GM12878 (cell line): ENCODE data around the gene ECPAS. TPM values are rescaled to one million over a fixed set of nuclear protein-coding genes. Genes with fewer than 3 reads are reported as not detected.

Experiments
- ATAC-seq: fragments of 200-7000 bp; cut with Tn5 transposase; 3 replicates; pipeline ENCODE4 v1.9.1; 2020; ENCODE audit warnings: mild to moderate bottlenecking, moderate library complexity
- BruUV-seq: library from RNA; stranded (reverse); fragments of 400-500 nt; replicated peaks from 2 replicates; lab custom pipeline; 2021; lab: Mats Ljungman, UMichigan
- CTCF ChIA-PET: fragments of 300-600 bp; sonication (Branson Sonifier 250); formaldehyde crosslinking; extraction: SDS; loops from one replicate; lab custom pipeline; 2021; ENCODE audit warnings: inconsistent platforms; lab: Yijun Ruan, JAX
- POLR2A ChIA-PET: fragments of 350-600 bp; formaldehyde crosslinking; extraction: SDS; loops from one replicate; lab custom pipeline; 2021; ENCODE audit warnings: inconsistent platforms; lab: Charles Lee
- RAD21 ChIA-PET: fragments of 300-600 bp; sonication (Branson Sonifier 250); formaldehyde crosslinking; loops from one replicate; lab custom pipeline; 2023; ENCODE audit warnings: antibody characterized with exemption; ENCODE audit not compliant: unreplicated experiment; lab: Charles Lee
- SMC1A ChIA-PET: fragments of 300-600 bp; sonication (Branson Sonifier 250); formaldehyde crosslinking; loops from one replicate; lab custom pipeline; 2023; ENCODE audit not compliant: unreplicated experiment, uncharacterized antibody; lab: Charles Lee
- DNase-seq: peaks from one replicate; pipeline ENCODE4 v3.0.0-alpha.2; 2011; ENCODE audit warnings: low read depth, low spot score
- FAIRE-seq: peaks from 3 replicates; lab custom pipeline; 2011; peaks lifted over from hg19 to GRCh38; lab: Jason Lieb, UNC
- H2AFZ ChIP-seq: 2 replicates; pipeline ENCODE4 v1.6.0; 2011; ENCODE audit warnings: low read depth, low read length, control low read depth; ENCODE audit not compliant: control insufficient read depth
- H3K27ac ChIP-seq: 2 replicates; pipeline ENCODE4 v1.5.1; 2011; ENCODE audit warnings: control low read depth; ENCODE audit not compliant: control insufficient read depth, insufficient read depth
- H3K27me3 ChIP-seq, 2 experiments: replicated peaks in 1 of 2; 2 replicates each; pipeline versions ENCODE4 v1.6.0 to v1.6.1; 2011; ENCODE audit warnings: low read length in 1 of 2; ENCODE audit not compliant: control insufficient read depth in 2 of 2, insufficient read depth in 2 of 2
- H3K36me3 ChIP-seq, 2 experiments: 2 replicates each; pipeline ENCODE4 v1.5.1; 2011; ENCODE audit warnings: low read length in 1 of 2; ENCODE audit not compliant: control insufficient read depth in 2 of 2, insufficient read depth in 2 of 2
- H3K4me1 ChIP-seq: 2 replicates; pipeline ENCODE4 v1.6.1; 2011; ENCODE audit warnings: mild to moderate bottlenecking, low read length, moderate library complexity, mixed read lengths; ENCODE audit not compliant: control insufficient read depth, insufficient read depth
- H3K4me2 ChIP-seq: 2 replicates; pipeline ENCODE4 v1.6.0; 2011; ENCODE audit warnings: control low read depth; ENCODE audit not compliant: control insufficient read depth, insufficient read depth
- H3K4me3 ChIP-seq: fragments of 200-600 bp; sonication (generic); 2 replicates; pipeline ENCODE4 v1.5.1; 2016
- H3K79me2 ChIP-seq: 2 replicates; pipeline ENCODE4 v1.6.0; 2011; ENCODE audit warnings: low read length; ENCODE audit not compliant: control insufficient read depth, insufficient read depth
- H3K9ac ChIP-seq: 2 replicates; pipeline ENCODE4 v1.8.0; 2011; ENCODE audit warnings: low read length, control low read depth, mixed read lengths; ENCODE audit not compliant: control insufficient read depth, insufficient read depth
- H3K9me3 ChIP-seq: replicated peaks from 3 replicates; pipeline ENCODE4 v1.5.1; 2011; ENCODE audit warnings: mild to moderate bottlenecking, low read length; ENCODE audit not compliant: control insufficient read depth, insufficient read depth
- H4K20me1 ChIP-seq: 2 replicates; pipeline ENCODE4 v1.6.0; 2011; ENCODE audit not compliant: control insufficient read depth, insufficient read depth
- BCL11A ChIP-seq: IDR thresholded peaks from 2 replicates; pipeline ENCODE4 v1.6.1; 2011; ENCODE audit warnings: low read depth, low read length
- CHD2 ChIP-seq: IDR thresholded peaks from 2 replicates; pipeline ENCODE4 v1.6.1; 2011; ENCODE audit warnings: low read depth, low read length, improper control_type of control experiment, borderline replicate concordance
- EZH2 ChIP-seq: IDR thresholded peaks from 2 replicates; pipeline ENCODE4 v1.6.1; 2012; ENCODE audit warnings: low read depth, mild to moderate bottlenecking, control low read depth, inconsistent platforms, low read length, borderline replicate concordance; ENCODE audit not compliant: control insufficient read depth
- IKZF2 ChIP-seq, 2 experiments: fragments of 450-650 bp; IDR thresholded peaks; 2 replicates each; pipeline ENCODE4 v1.6.1; 2017; ENCODE audit warnings: mild to moderate bottlenecking in 2 of 2, moderate library complexity in 2 of 2
- SIN3A ChIP-seq: IDR thresholded peaks from 2 replicates; pipeline ENCODE4 v1.6.1; 2012; ENCODE audit warnings: low read depth, low read length, improper control_type of control experiment
- SKIL ChIP-seq: fragments of 450-650 bp; IDR thresholded peaks from 2 replicates; pipeline ENCODE4 v1.6.1; 2017; ENCODE audit warnings: mild to moderate bottlenecking, low read depth, inconsistent platforms; ENCODE audit not compliant: poor library complexity, severe bottlenecking
- SMARCA5 ChIP-seq: fragments of 450-650 bp; IDR thresholded peaks from 2 replicates; pipeline ENCODE4 v1.6.1; 2017; ENCODE audit warnings: mild to moderate bottlenecking
- SUZ12 ChIP-seq: fragments of 200-600 bp; sonication (generic); IDR thresholded peaks from one replicate; pipeline ENCODE4 v1.6.1; 2018; ENCODE audit warnings: antibody characterized with exemption, mild to moderate bottlenecking; ENCODE audit not compliant: unreplicated experiment
- ZNF384 ChIP-seq: IDR thresholded peaks from 2 replicates; pipeline ENCODE4 v1.6.1; 2012; ENCODE audit warnings: low read depth, mild to moderate bottlenecking, low read length, improper control_type of control experiment, borderline replicate concordance
- WGBS: methylation state at CpG from one replicate; pipeline ENCODE4 v1.1.6; 2016; ENCODE audit warnings: low lambda C conversion rate; ENCODE audit not compliant: insufficient replicate concordance, insufficient coverage; ENCODE audit errors: missing lambda C conversion rate; 5-methylcytosine and 5-hydroxymethylcytosine counted together
- in situ Hi-C: fragments of 300-500 bp; cut with MboI; formaldehyde crosslinking; loops from 9 replicates; pipeline ENCODE4 v1.14.3; 2018; ENCODE audit warnings: mixed read lengths
- intact Hi-C: fragments of 100-400 bp; cut with micrococcal nuclease; formaldehyde crosslinking; loops from one replicate; pipeline ENCODE4 v1.14.2; 2022; ENCODE audit not compliant: unreplicated experiment
- polyA plus RNA-seq, 11 experiments: library from polyadenylated mRNA; depleted of rRNA in 4 of 11; unstranded in 6 of 11; stranded (reverse) in 5 of 11; fragments of >200 nt; fragmentation: Nextera tagmentation in 4 of 11; fragmentation: Illumina TruSeq in 1 of 11; extraction: Ambion mirVana in 4 of 11; extraction: Trizol in 1 of 11; gene quantifications; 1 replicate in 1 of 11; 2 replicates in 10 of 11; pipeline versions ENCODE4 v1.2.1 to v1.2.3, GENCODE V29; 2011 to 2016; ENCODE audit warnings: inconsistent platforms in 2 of 11, missing spikeins in 2 of 11, low read depth in 1 of 11
- total RNA-seq, 4 experiments: library from RNA; depleted of rRNA in 3 of 4; stranded (reverse); fragments of >200 nt in 3 of 4; fragmentation: Illumina TruSeq in 1 of 4; extraction: Trizol in 1 of 4; gene quantifications; 2 replicates each; pipeline versions ENCODE4 v1.2.1 to v1.2.3, GENCODE V29; 2013 to 2021
- TF ChIP-seq, protein P1 (sequence below): fragments of 450-650 bp; IDR thresholded peaks from 2 replicates; pipeline ENCODE4 v1.6.1; 2017; ENCODE audit warnings: mild to moderate bottlenecking, moderate library complexity
- TF ChIP-seq, protein P2 (sequence below): IDR thresholded peaks from 2 replicates; pipeline ENCODE4 v1.6.1; 2011; ENCODE audit warnings: low read depth, low read length, improper control_type of control experiment, borderline replicate concordance
- TF ChIP-seq, protein P3 (sequence below): IDR thresholded peaks from 2 replicates; pipeline ENCODE4 v1.6.1; 2012; ENCODE audit warnings: low read depth, low read length, improper control_type of control experiment

Gene ECPAS
- total and polyA plus RNA-seq, 10 of the 15 experiments (the other 5 are each of a cell fraction or from before 2014, with no cell fraction given): 11.2 to 69.8 (median 50.1) TPM

DNA sequence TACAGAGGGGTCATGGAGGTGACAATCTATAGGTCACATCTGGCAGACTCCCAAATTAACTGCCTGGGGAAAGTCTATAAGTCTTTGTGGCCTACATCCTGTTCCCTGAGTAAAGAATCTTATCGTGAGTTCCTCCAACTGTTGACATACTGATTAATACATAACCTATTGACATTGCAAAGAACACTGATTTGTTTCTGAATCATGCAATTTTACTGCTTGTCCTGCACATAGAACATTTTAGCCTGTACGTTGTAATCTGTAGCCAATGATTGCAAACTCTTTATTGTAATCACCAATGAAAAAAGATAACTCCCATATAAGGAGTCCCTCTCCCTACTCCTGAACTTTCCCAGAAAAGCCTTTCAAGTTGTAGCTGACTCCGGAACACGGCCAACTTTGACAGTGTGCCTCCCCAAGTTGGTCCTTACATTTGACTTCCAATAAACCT is 135.3 kb downstream of the ECPAS start:
- RAD21 ChIA-PET: no interaction called here

More for the DNA sequence above, 135.3 kb downstream of the ECPAS start:
- H3K27ac ChIP-seq: no peak overlapping the region
- FAIRE-seq: no peak
- ATAC-seq: no peak
- no peak overlapping the region for H2AFZ ChIP-seq
- no peaks in the 10 kb centered on the region for H3K4me1 ChIP-seq
- no peak for DNase-seq
- no peaks in the 10 kb centered on the region for H3K27me3 ChIP-seq
- ChIA-PET POLR2A (no interaction called here), SMC1A (no interaction called here), CTCF (no interaction called here)
- H3K4me2 ChIP-seq: no peak overlapping the region
- BruUV-seq: no TSS peak
- no peaks in the 10 kb centered on the region for H3K79me2 ChIP-seq
- no peaks in the 10 kb centered on the region for H3K36me3 ChIP-seq
- in situ Hi-C loops: no loop called here
- H3K9me3 ChIP-seq: no peaks in the 10 kb centered on the region
- intact Hi-C loops: no loop called here
- TF ChIP-seq SIN3A (no peak), IKZF2 (IDR thresholded peaks at IDR 0.05) (no peak), SKIL (no peak), SMARCA5 (no peak), BCL11A (no peak), CHD2 (no peak), SUZ12 (no peak), EZH2 (no peak), ZNF384 (no peak)
- TF ChIP-seq, protein P1, sequence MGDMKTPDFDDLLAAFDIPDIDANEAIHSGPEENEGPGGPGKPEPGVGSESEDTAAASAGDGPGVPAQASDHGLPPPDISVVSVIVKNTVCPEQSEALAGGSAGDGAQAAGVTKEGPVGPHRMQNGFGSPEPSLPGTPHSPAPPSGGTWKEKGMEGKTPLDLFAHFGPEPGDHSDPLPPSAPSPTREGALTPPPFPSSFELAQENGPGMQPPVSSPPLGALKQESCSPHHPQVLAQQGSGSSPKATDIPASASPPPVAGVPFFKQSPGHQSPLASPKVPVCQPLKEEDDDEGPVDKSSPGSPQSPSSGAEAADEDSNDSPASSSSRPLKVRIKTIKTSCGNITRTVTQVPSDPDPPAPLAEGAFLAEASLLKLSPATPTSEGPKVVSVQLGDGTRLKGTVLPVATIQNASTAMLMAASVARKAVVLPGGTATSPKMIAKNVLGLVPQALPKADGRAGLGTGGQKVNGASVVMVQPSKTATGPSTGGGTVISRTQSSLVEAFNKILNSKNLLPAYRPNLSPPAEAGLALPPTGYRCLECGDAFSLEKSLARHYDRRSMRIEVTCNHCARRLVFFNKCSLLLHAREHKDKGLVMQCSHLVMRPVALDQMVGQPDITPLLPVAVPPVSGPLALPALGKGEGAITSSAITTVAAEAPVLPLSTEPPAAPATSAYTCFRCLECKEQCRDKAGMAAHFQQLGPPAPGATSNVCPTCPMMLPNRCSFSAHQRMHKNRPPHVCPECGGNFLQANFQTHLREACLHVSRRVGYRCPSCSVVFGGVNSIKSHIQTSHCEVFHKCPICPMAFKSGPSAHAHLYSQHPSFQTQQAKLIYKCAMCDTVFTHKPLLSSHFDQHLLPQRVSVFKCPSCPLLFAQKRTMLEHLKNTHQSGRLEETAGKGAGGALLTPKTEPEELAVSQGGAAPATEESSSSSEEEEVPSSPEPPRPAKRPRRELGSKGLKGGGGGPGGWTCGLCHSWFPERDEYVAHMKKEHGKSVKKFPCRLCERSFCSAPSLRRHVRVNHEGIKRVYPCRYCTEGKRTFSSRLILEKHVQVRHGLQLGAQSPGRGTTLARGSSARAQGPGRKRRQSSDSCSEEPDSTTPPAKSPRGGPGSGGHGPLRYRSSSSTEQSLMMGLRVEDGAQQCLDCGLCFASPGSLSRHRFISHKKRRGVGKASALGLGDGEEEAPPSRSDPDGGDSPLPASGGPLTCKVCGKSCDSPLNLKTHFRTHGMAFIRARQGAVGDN: no peak
- TF ChIP-seq, protein P2, sequence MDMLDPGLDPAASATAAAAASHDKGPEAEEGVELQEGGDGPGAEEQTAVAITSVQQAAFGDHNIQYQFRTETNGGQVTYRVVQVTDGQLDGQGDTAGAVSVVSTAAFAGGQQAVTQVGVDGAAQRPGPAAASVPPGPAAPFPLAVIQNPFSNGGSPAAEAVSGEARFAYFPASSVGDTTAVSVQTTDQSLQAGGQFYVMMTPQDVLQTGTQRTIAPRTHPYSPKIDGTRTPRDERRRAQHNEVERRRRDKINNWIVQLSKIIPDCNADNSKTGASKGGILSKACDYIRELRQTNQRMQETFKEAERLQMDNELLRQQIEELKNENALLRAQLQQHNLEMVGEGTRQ: no peak
- TF ChIP-seq, protein P3, sequence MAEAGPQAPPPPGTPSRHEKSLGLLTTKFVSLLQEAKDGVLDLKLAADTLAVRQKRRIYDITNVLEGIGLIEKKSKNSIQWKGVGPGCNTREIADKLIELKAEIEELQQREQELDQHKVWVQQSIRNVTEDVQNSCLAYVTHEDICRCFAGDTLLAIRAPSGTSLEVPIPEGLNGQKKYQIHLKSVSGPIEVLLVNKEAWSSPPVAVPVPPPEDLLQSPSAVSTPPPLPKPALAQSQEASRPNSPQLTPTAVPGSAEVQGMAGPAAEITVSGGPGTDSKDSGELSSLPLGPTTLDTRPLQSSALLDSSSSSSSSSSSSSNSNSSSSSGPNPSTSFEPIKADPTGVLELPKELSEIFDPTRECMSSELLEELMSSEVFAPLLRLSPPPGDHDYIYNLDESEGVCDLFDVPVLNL: no peak
- H3K9ac ChIP-seq: no peak overlapping the region
- 42% methylated on average over 4 of the region's 4 CpGs for WGBS
- H4K20me1 ChIP-seq: no peaks in the 10 kb centered on the region
- no peak overlapping the region for H3K4me3 ChIP-seq
